PC-9 (cell line): ENCODE measurements around the gene S100PBP. TPM values are rescaled to one million over a fixed set of nuclear protein-coding genes. Genes with fewer than 3 reads are reported as not detected.

ENCODE experiments used
- BruUV-seq: library from RNA; stranded (reverse); fragments of 400-500 nt; replicated peaks from 2 replicates; lab custom pipeline; 2021; lab: Mats Ljungman, UMichigan
- CTCF ChIA-PET: fragments of 300-600 bp; sonication (Branson Sonifier 250); formaldehyde crosslinking; loops from one replicate; lab custom pipeline; 2022; ENCODE audit warnings: antibody characterized with exemption; lab: Charles Lee
- POLR2A ChIA-PET: fragments of 300-600 bp; sonication (Branson Sonifier 250); formaldehyde crosslinking; loops from one replicate; lab custom pipeline; 2022; ENCODE audit warnings: antibody characterized with exemption; ENCODE audit not compliant: unreplicated experiment; lab: Charles Lee
- DNase-seq, 2 experiments: peaks; one replicate each; pipeline versions ENCODE4 v3.0.0 to v3.0.0-alpha.2; 2015 to 2022; ENCODE audit warnings: mixed read lengths in 1 of 2
- H2AFZ ChIP-seq: fragments of 200-600 bp; sonication (generic); 2 replicates; pipeline ENCODE4 v1.8.1; 2017; ENCODE audit warnings: antibody characterized with exemption
- H3F3A ChIP-seq: fragments of 200-600 bp; sonication (generic); 2 replicates; pipeline ENCODE4 v1.8.1; 2017; ENCODE audit warnings: antibody characterized with exemption, mild to moderate bottlenecking, low read depth; ENCODE audit not compliant: insufficient read depth
- H3K27ac ChIP-seq: fragments of 200-600 bp; sonication (generic); 2 replicates; pipeline ENCODE4 v1.6.1; 2016; ENCODE audit warnings: mixed run types
- H3K27me3 ChIP-seq: fragments of 200-600 bp; sonication (generic); 2 replicates; pipeline ENCODE4 v1.6.1; 2016; ENCODE audit warnings: low read depth, mixed run types; ENCODE audit not compliant: insufficient read depth
- H3K36me3 ChIP-seq: fragments of 200-600 bp; sonication (generic); 2 replicates; pipeline ENCODE4 v1.6.1; 2016; ENCODE audit warnings: low read depth, mixed run types
- H3K4me1 ChIP-seq: fragments of 200-600 bp; sonication (generic); replicated peaks from 2 replicates; pipeline ENCODE4 v1.6.1; 2016; ENCODE audit warnings: mixed run types; ENCODE audit not compliant: insufficient read depth
- H3K4me2 ChIP-seq: fragments of 200-600 bp; sonication (generic); 2 replicates; pipeline ENCODE4 v1.6.1; 2017; ENCODE audit warnings: mixed run types
- H3K4me3 ChIP-seq: fragments of 200-600 bp; sonication (generic); 2 replicates; pipeline ENCODE4 v1.6.1; 2016; ENCODE audit warnings: mixed run types
- H3K79me2 ChIP-seq: fragments of 200-600 bp; sonication (generic); 2 replicates; pipeline ENCODE4 v1.6.1; 2017; ENCODE audit warnings: low read depth, mixed run types
- H3K9me2 ChIP-seq: fragments of 200-600 bp; sonication (generic); 2 replicates; pipeline ENCODE4 v1.8.1; 2017; ENCODE audit warnings: mild to moderate bottlenecking; ENCODE audit not compliant: insufficient read depth
- H3K9me3 ChIP-seq: fragments of 200-600 bp; sonication (generic); 2 replicates; pipeline ENCODE4 v1.8.1; 2016; ENCODE audit warnings: low read depth; ENCODE audit not compliant: insufficient read depth
- H4K20me1 ChIP-seq: fragments of 200-600 bp; sonication (generic); 2 replicates; pipeline ENCODE4 v1.8.1; 2017; ENCODE audit not compliant: insufficient read depth
- CTCF ChIP-seq: fragments of 200-600 bp; sonication (generic); conservative IDR thresholded peaks from 2 replicates; pipeline ENCODE4 v1.6.1; 2017; ENCODE audit warnings: mixed run types, antibody characterized with exemption, mild to moderate bottlenecking, moderate library complexity
- EZH2 ChIP-seq: fragments of 200-600 bp; sonication (generic); IDR thresholded peaks from 2 replicates; pipeline ENCODE4 v1.8.0; 2017; ENCODE audit warnings: antibody characterized with exemption, low read depth
- intact Hi-C: fragments of 100-400 bp; cut with micrococcal nuclease; formaldehyde crosslinking; loops from one replicate; pipeline ENCODE4 v1.10.0; 2022; ENCODE audit not compliant: unreplicated experiment
- total RNA-seq: library from RNA; stranded (reverse); gene quantifications from 2 replicates; pipeline ENCODE4 v1.2.3, GENCODE V29; 2021

Gene S100PBP
- total RNA-seq, 1 experiment from 2014 or later, result 42.4 TPM

- H3K4me2 ChIP-seq, result no peak overlapping the region
- H3K36me3 ChIP-seq, result no peaks in the 10 kb centered on the region
- no peak overlapping the region for H3K27ac ChIP-seq
- H3K79me2 ChIP-seq, result no peaks in the 10 kb centered on the region
- intact Hi-C loops, result no loop called here
- no peaks in the 10 kb centered on the region for H3K9me2 ChIP-seq
- no peak overlapping the region for H3K4me3 ChIP-seq
- no peaks in the 10 kb centered on the region for H3K27me3 ChIP-seq
- H3K4me1 ChIP-seq, result no peaks in the 10 kb centered on the region
- CTCF ChIA-PET, result interaction anchor here (0.6 kb wide), 1 partner anchor 30 kb away, joined by 5 read pairs; no protein-coding TSS in a partner anchor
- peaks cover 4% of the 10 kb centered on the region; the same call in 1 of the 2 replicates for H3F3A ChIP-seq
- POLR2A ChIA-PET, result no interaction called here
- no peaks in the 10 kb centered on the region for H4K20me1 ChIP-seq
- no TSS peak for BruUV-seq
- DNase-seq, result no peak
- H2AFZ ChIP-seq, result no peak overlapping the region
- no peak for TF ChIP-seq EZH2
- H3K9me3 ChIP-seq, result no peaks in the 10 kb centered on the region
These were observed 45.9 kb downstream of the S100PBP start for GRCh38 chr1:32863218-32863880.

- Histone ChIP-seq H3K27me3 (no peaks in the 10 kb centered on the region), H3K27ac (no peak overlapping the region), H3K4me2 (no peak overlapping the region), H2AFZ (no peak overlapping the region), H3K9me3 (no peaks in the 10 kb centered on the region), H4K20me1 (no peaks in the 10 kb centered on the region), H3K4me1 (no peaks in the 10 kb centered on the region), H3F3A (no peaks in the 10 kb centered on the region; the same call in 1 of the 2 replicates), H3K79me2 (no peaks in the 10 kb centered on the region), H3K36me3 (no peaks in the 10 kb centered on the region), H3K4me3 (no peak overlapping the region), H3K9me2 (no peaks in the 10 kb centered on the region)
- no TSS peak for BruUV-seq
- no peak for TF ChIP-seq EZH2
- no peak for TF ChIP-seq CTCF
- no peak for DNase-seq
- CTCF ChIA-PET, result no interaction called here
- intact Hi-C loops, result no loop called here
- POLR2A ChIA-PET, result no interaction called here
These were observed 46.4 kb downstream of the S100PBP start for GRCh38 chr1:32863881-32864245.

GRCh38 chr1:32864375-32865019 lies 47.0 kb downstream of the S100PBP start:
- Histone ChIP-seq H3F3A (no peaks in the 10 kb centered on the region; the same call in 1 of the 2 replicates), H3K4me1 (no peaks in the 10 kb centered on the region), H3K27ac (no peak overlapping the region), H3K9me3 (no peaks in the 10 kb centered on the region), H3K27me3 (no peaks in the 10 kb centered on the region), H3K9me2 (no peaks in the 10 kb centered on the region), H4K20me1 (no peaks in the 10 kb centered on the region), H3K4me2 (no peak overlapping the region), H3K4me3 (no peak overlapping the region), H2AFZ (no peak overlapping the region), H3K79me2 (no peaks in the 10 kb centered on the region), H3K36me3 (no peaks in the 10 kb centered on the region)
- intact Hi-C loops, result no loop called here
- ChIA-PET CTCF (no interaction called here), POLR2A (no interaction called here)
- no peak for TF ChIP-seq EZH2
- TF ChIP-seq CTCF, result no peak
- no TSS peak for BruUV-seq
- no peak for DNase-seq
